GM19372 (cell line): Measurements from ENCODE around the gene DLG2.

Experiments used
- ATAC-seq: cut with Tn5 transposase; IDR thresholded peaks from one replicate; pipeline ENCODE4 v1.9.1; 2021; ENCODE audit warnings: mild to moderate bottlenecking, low read depth, moderate library complexity; ENCODE audit not compliant: unreplicated experiment

The DLG2 gene

DNA sequence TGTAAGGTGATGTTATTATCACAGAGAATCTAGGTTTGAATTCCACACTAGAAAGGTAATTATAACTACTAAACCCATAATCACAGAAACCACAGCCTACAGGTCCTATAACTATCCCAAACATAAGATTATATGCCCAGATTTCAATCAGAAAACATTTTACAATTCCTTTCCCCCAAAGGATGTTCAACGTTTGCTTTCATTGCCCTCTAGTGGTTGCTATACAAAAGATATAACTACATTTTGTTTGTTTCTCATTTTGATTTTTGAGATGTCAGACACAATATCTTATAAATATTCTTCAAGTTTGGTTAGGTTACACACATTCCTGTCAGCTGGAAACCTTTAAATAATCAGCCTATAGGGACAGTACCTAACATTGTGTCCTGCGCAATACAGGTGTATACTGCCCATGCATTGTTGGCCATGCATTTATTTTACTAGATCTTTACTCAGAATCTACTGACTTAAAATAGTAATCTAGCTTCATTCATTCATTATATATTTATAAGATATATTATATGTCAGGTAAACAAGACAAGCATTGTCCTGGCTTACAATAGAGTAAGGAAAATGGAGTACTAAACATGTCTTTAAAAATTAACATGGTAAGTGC is 1810.5 kb downstream of the DLG2 start:
- ATAC-seq, result no peak

GRCh38 chr11:83815736-83816135 is 1811.4 kb downstream of the DLG2 start:
- ATAC-seq, result no peak

- no peak for ATAC-seq
These were observed 1813.8 kb downstream of the DLG2 start for GRCh38 chr11:83813296-83813695.

- ATAC-seq, result no peak
These were observed 1817.9 kb downstream of the DLG2 start for GRCh38 chr11:83809274-83809673.

DNA sequence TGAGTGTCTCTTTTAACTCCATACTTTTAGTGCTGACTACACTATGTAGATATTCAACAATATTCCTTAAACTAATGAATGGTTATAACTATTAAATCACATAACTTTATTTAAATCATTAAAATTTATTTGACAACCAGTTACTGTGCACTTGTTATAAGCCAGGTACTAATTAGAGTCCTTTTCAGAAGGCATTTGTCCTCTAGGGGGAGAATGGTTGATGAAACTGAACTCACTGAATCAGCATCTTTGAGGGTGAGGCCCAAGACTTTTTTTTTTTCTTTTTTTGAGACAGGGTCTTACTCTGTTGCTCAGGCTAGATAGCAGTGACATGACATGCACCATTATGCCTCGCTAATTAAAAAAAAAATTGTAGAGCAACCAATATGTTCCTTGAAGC is 1825.3 kb downstream of the DLG2 start:
- ATAC-seq, result no peak

- no peak for ATAC-seq
These were observed 1833.8 kb downstream of the DLG2 start for GRCh38 chr11:83793310-83793709.

GRCh38 chr11:83791557-83791956 is 1835.6 kb downstream of the DLG2 start:
- no peak for ATAC-seq

GRCh38 chr11:83785942-83786341 is 1841.2 kb downstream of the DLG2 start:
- ATAC-seq, result no peak

- ATAC-seq, result no peak
These were observed 1842.7 kb downstream of the DLG2 start for GRCh38 chr11:83784419-83784818.

DNA sequence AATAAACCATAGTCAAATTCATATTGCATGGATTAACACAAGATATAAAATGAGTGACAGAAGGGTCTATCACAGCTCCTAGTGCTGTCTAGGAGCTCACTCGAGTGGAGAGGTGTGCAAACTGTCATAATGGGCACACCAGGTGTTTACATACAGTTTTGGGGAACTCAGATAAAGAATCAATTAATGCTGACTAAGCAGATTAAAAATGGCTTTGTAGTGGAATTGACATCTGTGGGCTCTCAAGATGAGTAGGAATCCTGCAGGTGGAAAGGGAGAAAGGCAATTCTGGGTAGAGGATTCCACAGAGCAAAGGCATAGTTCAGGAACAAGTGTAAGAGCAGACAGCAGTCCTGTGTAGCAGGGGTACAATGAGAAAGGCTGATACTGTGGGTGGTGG is 1844.8 kb downstream of the DLG2 start:
- ATAC-seq, result no peak

GRCh38 chr11:83779876-83780275 is 1847.3 kb downstream of the DLG2 start:
- ATAC-seq, result no peak

- ATAC-seq, result no peak
These were observed 1848.5 kb downstream of the DLG2 start for GRCh38 chr11:83778596-83778995.

GRCh38 chr11:83773950-83774880 is 1852.9 kb downstream of the DLG2 start:
- ATAC-seq, result no peak

DNA sequence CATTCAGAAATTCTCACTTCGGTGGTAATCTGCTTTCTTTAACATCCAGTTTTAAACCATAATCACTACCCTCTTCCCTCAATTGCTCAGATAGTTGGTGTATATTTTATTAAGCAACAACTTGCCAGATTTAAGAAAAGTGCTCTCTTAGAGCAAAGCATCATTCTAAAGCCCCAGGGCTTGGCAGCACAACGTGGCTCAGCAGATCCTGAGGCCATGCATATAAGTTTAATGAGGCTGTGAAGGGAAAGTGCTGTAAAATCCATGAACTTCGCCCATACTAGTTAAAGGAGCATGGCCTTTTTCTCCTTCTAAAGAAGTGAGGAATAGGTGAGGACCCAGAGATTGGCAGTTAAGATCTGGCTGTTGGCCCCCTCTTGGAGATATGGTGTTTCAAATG is 1858.7 kb downstream of the DLG2 start:
- ATAC-seq, result no peak

DNA sequence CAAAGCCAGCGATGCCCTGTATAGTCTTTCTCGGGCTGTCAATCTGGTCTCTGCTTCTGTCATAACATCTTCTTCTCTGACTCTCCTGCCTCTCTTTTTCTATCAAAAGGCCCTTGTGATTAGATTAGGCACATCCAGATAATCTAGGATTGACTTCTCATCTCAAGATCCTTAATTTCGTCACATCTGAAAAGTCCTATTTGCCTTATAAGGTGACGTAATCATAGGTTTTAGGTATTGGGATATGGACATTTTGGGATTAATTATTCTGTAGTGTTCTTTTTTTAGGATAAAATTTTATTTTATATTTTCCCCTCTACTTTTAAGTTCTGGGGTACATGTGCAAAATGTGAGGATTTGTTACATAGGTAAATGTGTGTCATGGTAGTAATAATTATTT is 1860.2 kb downstream of the DLG2 start:
- no peak for ATAC-seq

GRCh38 chr11:83764643-83765042 is 1862.5 kb downstream of the DLG2 start:
- no peak for ATAC-seq

DNA sequence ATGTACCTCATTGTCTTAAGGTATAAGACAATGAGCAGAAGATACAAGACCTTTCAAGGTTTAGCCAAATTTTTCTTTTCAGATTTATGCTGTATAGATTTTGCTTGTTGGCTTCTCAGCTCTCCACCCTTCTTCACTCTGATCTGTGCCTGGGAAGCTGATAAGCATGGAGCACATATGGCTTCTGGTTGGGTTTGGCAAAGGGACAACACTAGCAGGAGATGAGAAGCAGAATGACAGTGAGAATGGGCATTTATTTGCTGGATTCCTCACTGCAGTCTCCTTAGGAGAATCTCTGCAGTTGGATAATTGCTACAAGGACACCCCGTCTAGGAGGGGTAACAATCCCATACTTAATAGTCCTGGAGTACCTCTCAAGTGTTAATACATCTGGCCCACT is 1866.2 kb downstream of the DLG2 start:
- ATAC-seq, result no peak

- ATAC-seq, result no peak
These were observed 1868.0 kb downstream of the DLG2 start for GRCh38 chr11:83759148-83759547.

GRCh38 chr11:83751041-83751440 is 1876.1 kb downstream of the DLG2 start:
- no peak for ATAC-seq

DNA sequence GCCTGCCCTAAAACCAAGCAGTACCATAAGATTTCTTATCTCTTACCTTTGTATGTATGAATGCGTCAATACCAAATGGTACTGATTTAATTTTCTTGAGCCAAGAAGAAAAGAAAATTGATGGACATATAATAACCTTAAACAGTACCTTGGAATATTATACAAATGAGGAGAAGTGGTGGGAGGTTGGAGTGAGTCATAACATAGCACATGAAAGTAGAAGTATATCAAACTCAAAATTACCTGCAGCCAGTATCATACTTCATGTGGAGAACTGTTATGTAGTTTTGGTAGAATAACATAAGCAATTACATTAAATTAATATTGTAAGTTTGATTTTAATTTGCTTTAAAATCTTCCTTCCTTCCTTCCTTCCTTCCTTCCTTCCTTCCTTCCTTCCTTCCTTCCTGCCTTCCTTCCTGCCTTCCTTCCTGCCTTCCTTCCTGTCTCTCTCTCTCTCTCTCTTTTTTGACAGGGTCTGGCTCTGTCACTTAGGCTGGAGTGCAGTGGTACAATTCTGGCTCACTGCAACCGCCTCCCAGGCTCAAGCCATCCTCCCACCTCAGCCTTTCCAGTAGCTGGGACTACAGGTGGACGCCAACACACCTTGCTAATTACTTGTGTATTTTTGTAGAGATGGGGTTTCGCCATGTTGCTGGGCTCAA is 1880.1 kb downstream of the DLG2 start:
- no peak for ATAC-seq

GRCh38 chr11:83744620-83745192 is 1882.4 kb downstream of the DLG2 start:
- ATAC-seq, result no peak
